Osteoblast (primary cell): ENCODE results near the gene PSMA6. TPM values are rescaled to one million over a fixed set of nuclear protein-coding genes. Genes with fewer than 3 reads are reported as not detected.
"Not testable (repeated sequence)": the region's sequence is repeated elsewhere in the genome, so short reads cannot be mapped to it uniquely, and the experiment has no call there.

Experiments
- DNase-seq: peaks from one replicate; pipeline ENCODE4 v3.0.0; 2011; ENCODE audit warnings: low spot score, mixed read lengths; ENCODE audit not compliant: insufficient read length; ENCODE audit errors: missing footprints
- H2AFZ ChIP-seq: 2 replicates; pipeline ENCODE4 v1.6.0; 2011; ENCODE audit warnings: mild to moderate bottlenecking, low read length
- H3K27ac ChIP-seq: 2 replicates; pipeline ENCODE4 v1.5.1; 2011; ENCODE audit warnings: mild to moderate bottlenecking, low read depth, low read length, moderate library complexity
- H3K27me3 ChIP-seq: 2 replicates; pipeline ENCODE4 v1.6.0; 2012; ENCODE audit warnings: mild to moderate bottlenecking, control low read depth, inconsistent platforms, low read length, moderate library complexity; ENCODE audit not compliant: insufficient read depth
- H3K36me3 ChIP-seq: 2 replicates; pipeline ENCODE4 v1.5.1; 2011; ENCODE audit warnings: mild to moderate bottlenecking, low read length, control low read depth, moderate library complexity; ENCODE audit not compliant: insufficient read depth
- H3K4me1 ChIP-seq: 2 replicates; pipeline ENCODE4 v1.5.1; 2011; ENCODE audit warnings: mild to moderate bottlenecking, low read length, control low read depth, moderate library complexity; ENCODE audit not compliant: insufficient read depth
- H3K4me2 ChIP-seq: 2 replicates; pipeline ENCODE4 v1.6.0; 2011; ENCODE audit warnings: mild to moderate bottlenecking, low read length; ENCODE audit not compliant: insufficient read depth
- H3K4me3 ChIP-seq: fragments of 200-600 bp; sonication (generic); 3 replicates; pipeline ENCODE4 v1.5.1; 2012; ENCODE audit warnings: mild to moderate bottlenecking, low read length, inconsistent platforms; ENCODE audit not compliant: insufficient read depth
- H3K79me2 ChIP-seq: 2 replicates; pipeline ENCODE4 v1.6.0; 2012; ENCODE audit warnings: mild to moderate bottlenecking, low read length, control low read depth, inconsistent platforms; ENCODE audit not compliant: insufficient read depth
- H3K9me3 ChIP-seq: 2 replicates; pipeline ENCODE4 v1.5.1; 2011; ENCODE audit warnings: low read depth, low read length, control low read depth
- H4K20me1 ChIP-seq: 2 replicates; pipeline ENCODE4 v1.6.0; 2012; ENCODE audit warnings: mild to moderate bottlenecking, low read length, control low read depth; ENCODE audit not compliant: insufficient read depth
- CTCF ChIP-seq: IDR thresholded peaks from 2 replicates; pipeline ENCODE4 v1.5.1; 2011; ENCODE audit warnings: mild to moderate bottlenecking, low read depth, low read length, moderate library complexity; ENCODE audit errors: extremely low read depth
- total RNA-seq: library from RNA; depleted of rRNA; stranded (reverse); fragments of >200 nt; gene quantifications from 2 replicates; pipeline ENCODE4 v1.2.3, GENCODE V29; 2012

PSMA6 gene
- total RNA-seq, 1 donor = 170 TPM

- TF ChIP-seq CTCF = no peak
- DNase-seq = no peak
- H3K27me3 ChIP-seq = no peaks in the 10 kb centered on the region
- no peak overlapping the region for H3K4me2 ChIP-seq
- H3K9me3 ChIP-seq = no peaks in the 10 kb centered on the region
- H3K79me2 ChIP-seq = no peaks in the 10 kb centered on the region
- no peak overlapping the region for H3K4me3 ChIP-seq
- H3K27ac ChIP-seq = no peak overlapping the region
- no peaks in the 10 kb centered on the region for H3K36me3 ChIP-seq
- no peak overlapping the region for H2AFZ ChIP-seq
- peaks cover 3% of the 10 kb centered on the region for H3K4me1 ChIP-seq
- no peaks in the 10 kb centered on the region for H4K20me1 ChIP-seq
Measured at GRCh38 chr14:35252451-35252868, 39.7 kb upstream of the PSMA6 start.

GRCh38 chr14:35253056-35253455 lies 39.1 kb upstream of the PSMA6 start:
- not testable (repeated sequence) for H3K4me2 ChIP-seq, H3K4me3 ChIP-seq, H4K20me1 ChIP-seq, H3K36me3 ChIP-seq, H3K27me3 ChIP-seq, H3K79me2 ChIP-seq, H2AFZ ChIP-seq, H3K4me1 ChIP-seq, DNase-seq, H3K27ac ChIP-seq, H3K9me3 ChIP-seq

- not testable (repeated sequence) for H4K20me1 ChIP-seq, H3K27me3 ChIP-seq, H3K9me3 ChIP-seq, H3K4me1 ChIP-seq, H2AFZ ChIP-seq, H3K4me2 ChIP-seq, DNase-seq, H3K4me3 ChIP-seq, H3K79me2 ChIP-seq, H3K36me3 ChIP-seq, H3K27ac ChIP-seq
Measured at GRCh38 chr14:35254034-35254622, 38.1 kb upstream of the PSMA6 start.

DNA sequence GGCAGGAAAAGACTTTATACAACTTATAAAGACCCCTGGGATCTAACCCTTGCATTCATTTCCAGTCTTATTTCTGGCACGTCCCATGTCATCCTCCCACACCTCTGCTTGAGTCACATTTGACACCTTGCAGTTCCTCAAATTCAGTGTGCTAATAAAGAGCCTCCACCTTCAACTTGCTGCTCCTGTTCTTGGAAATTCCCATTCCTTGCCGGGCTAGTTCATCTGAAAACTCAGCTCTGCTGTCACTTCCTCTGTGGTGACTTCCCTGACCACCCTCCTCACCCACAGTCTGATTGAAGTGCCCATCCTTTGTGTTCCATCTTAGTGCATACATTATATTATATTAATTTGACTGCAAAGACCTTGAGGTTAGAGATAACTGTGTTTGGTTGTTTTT lies 37.4 kb upstream of the PSMA6 start:
- no peak overlapping the region for H2AFZ ChIP-seq
- no peak overlapping the region for H3K4me3 ChIP-seq
- H3K27ac ChIP-seq = no peak overlapping the region
- H3K79me2 ChIP-seq = no peaks in the 10 kb centered on the region
- DNase-seq = no peak
- H4K20me1 ChIP-seq = no peaks in the 10 kb centered on the region
- H3K36me3 ChIP-seq = no peaks in the 10 kb centered on the region
- H3K27me3 ChIP-seq = no peaks in the 10 kb centered on the region
- no peak for TF ChIP-seq CTCF
- H3K4me1 ChIP-seq = peaks cover 8% of the 10 kb centered on the region
- H3K9me3 ChIP-seq = no peaks in the 10 kb centered on the region
- no peak overlapping the region for H3K4me2 ChIP-seq

DNA sequence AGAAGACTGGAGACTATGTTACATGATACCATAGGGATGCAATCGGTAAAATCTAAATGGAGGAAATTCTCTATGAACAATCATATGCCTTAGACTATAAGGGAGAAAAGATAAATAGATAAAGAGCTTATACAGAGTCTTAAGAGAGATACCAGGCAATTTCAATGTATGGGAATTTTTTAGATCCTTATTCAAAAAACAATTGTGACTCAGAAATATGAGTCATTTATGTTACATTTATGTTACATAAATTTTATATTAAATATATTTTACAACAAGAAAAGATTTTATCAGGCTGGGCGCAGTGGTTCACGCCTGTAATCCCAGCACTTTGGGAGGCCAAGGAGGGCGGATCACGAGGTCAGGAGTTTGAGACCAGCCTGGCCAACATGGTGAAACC lies 36.5 kb upstream of the PSMA6 start:
- no peaks in the 10 kb centered on the region for H3K79me2 ChIP-seq
- H3K9me3 ChIP-seq = no peaks in the 10 kb centered on the region
- no peak overlapping the region for H2AFZ ChIP-seq
- no peaks in the 10 kb centered on the region for H4K20me1 ChIP-seq
- no peaks in the 10 kb centered on the region for H3K36me3 ChIP-seq
- H3K4me2 ChIP-seq = no peak overlapping the region
- no peak overlapping the region for H3K27ac ChIP-seq
- TF ChIP-seq CTCF = no peak
- H3K4me1 ChIP-seq = peaks cover 8% of the 10 kb centered on the region
- no peak overlapping the region for H3K4me3 ChIP-seq
- no peak for DNase-seq
- H3K27me3 ChIP-seq = no peaks in the 10 kb centered on the region
